Neuron (in vitro differentiated cells): ENCODE results near the gene SLC2A11.
"Not testable (repeated sequence)": the region's sequence is repeated elsewhere in the genome, so short reads cannot be mapped to it uniquely, and the experiment has no call there.

Experiments used
- H2AFZ ChIP-seq: one replicate; pipeline ENCODE4 v1.6.1; 2013; ENCODE audit warnings: low read depth, mild to moderate bottlenecking, inconsistent platforms, low read length, moderate library complexity
- H3K27me3 ChIP-seq: one replicate; pipeline ENCODE4 v1.6.1; 2013; ENCODE audit warnings: low read length; ENCODE audit not compliant: insufficient read depth
- H3K36me3 ChIP-seq: one replicate; pipeline ENCODE4 v1.6.1; 2013; ENCODE audit warnings: low read length; ENCODE audit not compliant: insufficient read depth
- H3K4me1 ChIP-seq: one replicate; pipeline ENCODE4 v1.6.1; 2013; ENCODE audit warnings: low read length; ENCODE audit not compliant: insufficient read depth
- H3K4me3 ChIP-seq: 2 replicates; pipeline ENCODE4 v1.5.1; 2013; ENCODE audit warnings: mild to moderate bottlenecking, low read length, moderate library complexity
- H3K9me3 ChIP-seq: one replicate; pipeline ENCODE4 v1.6.1; 2013; ENCODE audit warnings: low read length

Gene SLC2A11

DNA sequence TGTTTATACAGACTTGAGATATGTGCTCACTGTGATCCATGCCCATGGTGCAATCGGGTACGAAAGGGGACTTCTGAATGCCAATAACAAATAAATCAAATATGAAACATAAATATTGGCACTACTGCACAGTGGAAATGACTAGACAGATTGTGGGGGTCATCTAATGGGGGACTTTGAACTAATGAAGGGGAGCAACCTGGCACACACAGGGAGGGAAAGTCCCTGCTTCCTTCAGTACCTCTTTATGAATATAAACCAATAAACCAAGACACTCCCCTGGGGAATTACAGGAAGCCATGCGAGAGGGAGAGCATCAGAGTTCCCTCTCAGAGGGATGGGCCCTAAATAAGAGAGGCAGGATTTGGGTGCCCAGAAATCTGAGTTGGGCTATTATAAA is 57.6 kb downstream of the SLC2A11 start:
- Histone ChIP-seq H3K9me3 (no peaks in the 10 kb centered on the region), H3K36me3 (peaks cover 3% of the 10 kb centered on the region), H2AFZ (no peak overlapping the region), H3K27me3 (no peaks in the 10 kb centered on the region), H3K4me1 (peaks cover 9% of the 10 kb centered on the region), H3K4me3 (no peak overlapping the region)

DNA sequence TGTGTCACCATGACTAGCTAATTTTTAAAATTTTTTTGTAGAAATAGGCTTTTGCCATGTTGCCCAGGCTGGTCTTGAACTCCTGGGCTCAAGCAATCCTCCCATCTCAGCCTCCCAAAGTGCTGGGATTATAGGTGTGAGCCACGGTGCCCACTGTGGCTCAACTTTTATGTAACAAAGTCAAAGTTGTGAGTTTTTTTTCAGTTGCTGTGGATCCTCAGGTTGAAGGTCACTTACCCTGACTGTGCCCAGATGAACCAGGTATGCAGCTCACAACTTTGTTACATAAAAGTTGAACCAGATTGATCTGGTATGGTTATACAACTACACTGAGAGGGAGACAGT is 62.6 kb downstream of the SLC2A11 start:
- H3K4me3 ChIP-seq, H3K4me1 ChIP-seq, H3K27me3 ChIP-seq, H2AFZ ChIP-seq, H3K9me3 ChIP-seq: not testable (repeated sequence)
- H3K36me3 ChIP-seq, result peaks cover 27% of the 10 kb centered on the region

DNA sequence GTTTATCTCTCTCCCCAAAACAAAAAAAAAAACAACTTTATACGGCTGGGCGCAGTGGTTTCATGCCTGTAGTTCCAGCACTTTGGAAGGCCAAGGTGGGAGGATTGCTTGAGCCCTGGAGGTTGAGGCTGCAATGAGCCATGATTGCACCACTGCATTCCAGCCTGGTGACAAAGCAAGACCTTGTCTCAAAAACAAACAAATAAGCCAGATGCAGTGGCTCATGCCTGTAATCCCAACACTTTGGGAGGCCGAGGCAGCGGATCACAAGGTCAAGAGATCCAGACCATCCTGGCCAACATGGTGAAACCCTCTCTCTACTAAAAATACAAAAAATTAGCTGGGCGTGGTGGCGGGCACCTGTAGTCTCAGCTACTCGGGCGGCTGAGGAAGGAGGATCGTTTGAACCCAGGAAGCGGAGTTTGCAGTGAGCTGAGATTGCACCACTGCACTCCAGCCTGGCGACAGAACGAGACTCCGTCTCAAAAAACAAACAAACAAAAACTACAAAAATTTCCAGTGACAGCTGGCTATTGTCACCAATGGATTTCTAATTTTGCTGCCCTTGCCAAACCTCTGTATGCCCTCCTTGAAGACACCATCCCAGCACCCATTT is 64.0 kb downstream of the SLC2A11 start:
- H3K27me3 ChIP-seq, H3K4me3 ChIP-seq: not testable (repeated sequence)

DNA sequence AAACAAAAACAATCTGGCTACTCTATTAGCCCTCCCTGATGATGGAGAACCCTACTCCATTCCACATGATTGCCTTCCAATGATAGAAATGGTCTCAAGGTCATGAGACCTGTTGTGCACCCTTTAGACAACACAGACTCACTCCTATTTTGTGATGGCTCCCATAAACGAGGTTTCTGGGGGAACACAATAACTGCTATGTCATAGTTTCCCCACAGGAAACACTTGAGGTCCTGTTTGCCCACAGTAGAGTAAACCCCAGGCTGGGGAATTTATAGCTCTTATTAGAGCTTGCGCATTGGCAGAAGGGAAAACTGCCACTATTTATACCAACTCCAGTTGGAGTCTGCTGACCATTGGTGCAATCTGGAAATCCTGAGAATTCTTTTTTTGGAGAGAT is 65.2 kb downstream of the SLC2A11 start:
- Histone ChIP-seq H3K36me3 (peaks cover 44% of the 10 kb centered on the region), H3K9me3 (peaks cover 11% of the 10 kb centered on the region), H3K4me3 (no peak overlapping the region), H3K4me1 (no peaks in the 10 kb centered on the region), H2AFZ (no peak overlapping the region), H3K27me3 (no peaks in the 10 kb centered on the region)

More for the DNA sequence above, 64.0 kb downstream of the SLC2A11 start:
- H3K4me1 ChIP-seq, H2AFZ ChIP-seq: not testable (repeated sequence)
- Histone ChIP-seq H3K9me3 (peaks cover 11% of the 10 kb centered on the region), H3K36me3 (peaks cover 36% of the 10 kb centered on the region)

DNA sequence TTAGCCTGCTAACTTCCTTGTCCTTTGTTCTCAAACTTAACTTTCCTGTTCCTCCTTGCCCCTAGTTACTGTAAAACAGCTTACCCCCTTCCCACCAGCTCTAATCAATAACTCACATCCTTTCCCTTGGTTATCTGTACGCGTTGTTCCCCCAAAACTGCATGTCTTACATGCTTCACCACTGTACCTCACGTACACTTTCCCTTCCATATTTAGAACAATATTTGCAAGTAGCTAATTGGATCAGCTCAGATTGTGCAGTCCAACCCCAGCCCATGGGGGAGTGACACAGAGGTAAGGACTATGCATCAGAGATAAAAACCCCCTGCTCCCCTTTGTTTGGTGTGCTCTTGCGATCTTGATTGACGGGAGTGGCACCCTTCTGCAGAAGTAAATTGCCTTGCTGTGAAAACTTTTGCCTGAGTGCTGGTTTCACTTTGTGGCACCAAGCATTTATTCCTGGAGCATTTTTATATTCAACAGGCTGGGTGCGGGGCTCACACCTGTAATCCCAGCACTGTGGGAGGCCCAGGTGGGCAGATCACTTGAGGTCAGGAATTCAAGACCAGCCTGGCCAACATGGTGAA is 67.4 kb downstream of the SLC2A11 start:
- Histone ChIP-seq H3K4me3 (no peak overlapping the region), H3K9me3 (peaks cover 13% of the 10 kb centered on the region), H3K4me1 (no peaks in the 10 kb centered on the region), H3K27me3 (no peaks in the 10 kb centered on the region), H3K36me3 (peaks cover 58% of the 10 kb centered on the region), H2AFZ (no peak overlapping the region)

DNA sequence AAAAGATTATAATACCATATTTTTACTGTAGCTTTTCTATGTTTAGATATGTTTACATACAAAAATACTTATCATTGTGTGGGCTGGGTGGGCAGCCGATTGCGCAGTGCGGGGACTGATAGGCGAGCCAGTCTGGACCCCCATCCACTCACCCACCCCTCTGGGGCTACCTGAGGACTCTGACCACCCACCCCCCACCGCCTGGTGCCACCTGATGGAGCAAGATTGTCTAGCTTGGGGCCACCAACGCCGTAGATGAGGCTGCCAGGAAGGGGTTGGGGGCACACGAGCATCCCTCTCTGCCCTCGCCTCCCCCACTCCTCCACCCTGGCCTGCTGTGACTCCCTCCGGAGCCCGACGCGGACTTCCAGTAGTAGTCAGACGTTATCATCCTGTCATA is 68.9 kb downstream of the SLC2A11 start:
- Histone ChIP-seq H2AFZ (no peak overlapping the region), H3K9me3 (peaks cover 18% of the 10 kb centered on the region), H3K27me3 (no peaks in the 10 kb centered on the region), H3K36me3 (peaks cover 58% of the 10 kb centered on the region), H3K4me1 (no peaks in the 10 kb centered on the region), H3K4me3 (no peak overlapping the region)
